Sigmoid colon (tissue), 4 donors: ENCODE data around the gene ANKRD13D.

Experiments
- EP300 ChIP-seq, 4 donors: sonication (generic); formaldehyde crosslinking; IDR thresholded peaks; one replicate each; pipeline ENCODE4 v1.6.1; 2017; ENCODE audit warnings: antibody characterized with exemption in 4 of 4
- POLR2AphosphoS5 ChIP-seq, 4 donors: sonication (generic); formaldehyde crosslinking; IDR thresholded peaks; one replicate each; pipeline ENCODE4 v1.6.1; 2017; ENCODE audit warnings: antibody characterized with exemption in 4 of 4
- TF ChIP-seq, protein P1 (sequence below), 4 experiments: fragments of 450-650 bp in 3 of 4; fragments of 200-600 bp in 1 of 4; IDR thresholded peaks; one replicate each; pipeline ENCODE4 v1.5.1; 2016 to 2019; ENCODE audit warnings: antibody characterized with exemption in 4 of 4, mild to moderate bottlenecking in 3 of 4, moderate library complexity in 2 of 4

DNA sequence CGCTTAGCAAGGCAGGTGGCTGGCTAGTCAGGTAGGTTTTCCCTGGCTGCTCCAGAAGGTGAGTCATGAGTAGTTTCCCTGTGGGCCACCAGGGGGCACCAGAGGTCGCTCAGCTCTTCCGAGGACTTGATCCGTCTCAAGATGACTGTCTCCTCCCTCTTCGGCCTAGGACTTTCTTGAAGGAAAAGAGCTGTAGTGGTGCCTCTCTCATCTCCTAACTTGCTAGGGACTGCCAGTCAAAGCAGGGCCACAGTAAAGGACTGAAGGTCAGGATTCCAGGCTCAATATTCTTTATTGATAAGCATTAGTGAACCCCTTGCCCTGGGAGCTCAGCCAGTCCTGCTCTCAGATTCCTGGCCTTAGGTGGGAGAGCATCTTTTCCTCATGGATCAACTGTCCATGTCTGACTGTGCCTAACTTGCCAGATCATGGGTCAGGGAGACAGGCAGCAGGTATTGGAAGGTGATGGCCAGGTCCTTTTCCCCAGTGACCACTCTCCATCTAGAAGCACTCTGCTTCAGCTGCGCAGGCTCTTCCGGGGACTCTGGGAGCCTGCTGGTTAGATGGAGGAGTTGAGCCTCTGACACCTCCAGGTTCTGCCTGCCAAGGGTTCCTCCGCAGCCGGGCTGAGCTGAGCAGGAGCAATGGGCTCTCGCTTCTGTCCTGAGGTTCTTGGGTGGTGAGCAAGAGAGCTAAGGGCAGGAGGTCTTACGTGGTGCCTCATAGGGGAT is 62.3 kb downstream of the ANKRD13D start:
- TF ChIP-seq EP300 (IDR thresholded peaks at IDR 0.05) (no peak), POLR2AphosphoS5 (IDR thresholded peaks at IDR 0.05) (no peak)
- TF ChIP-seq, protein P1, sequence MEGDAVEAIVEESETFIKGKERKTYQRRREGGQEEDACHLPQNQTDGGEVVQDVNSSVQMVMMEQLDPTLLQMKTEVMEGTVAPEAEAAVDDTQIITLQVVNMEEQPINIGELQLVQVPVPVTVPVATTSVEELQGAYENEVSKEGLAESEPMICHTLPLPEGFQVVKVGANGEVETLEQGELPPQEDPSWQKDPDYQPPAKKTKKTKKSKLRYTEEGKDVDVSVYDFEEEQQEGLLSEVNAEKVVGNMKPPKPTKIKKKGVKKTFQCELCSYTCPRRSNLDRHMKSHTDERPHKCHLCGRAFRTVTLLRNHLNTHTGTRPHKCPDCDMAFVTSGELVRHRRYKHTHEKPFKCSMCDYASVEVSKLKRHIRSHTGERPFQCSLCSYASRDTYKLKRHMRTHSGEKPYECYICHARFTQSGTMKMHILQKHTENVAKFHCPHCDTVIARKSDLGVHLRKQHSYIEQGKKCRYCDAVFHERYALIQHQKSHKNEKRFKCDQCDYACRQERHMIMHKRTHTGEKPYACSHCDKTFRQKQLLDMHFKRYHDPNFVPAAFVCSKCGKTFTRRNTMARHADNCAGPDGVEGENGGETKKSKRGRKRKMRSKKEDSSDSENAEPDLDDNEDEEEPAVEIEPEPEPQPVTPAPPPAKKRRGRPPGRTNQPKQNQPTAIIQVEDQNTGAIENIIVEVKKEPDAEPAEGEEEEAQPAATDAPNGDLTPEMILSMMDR (IDR thresholded peaks at IDR 0.05), result peak; percentile 82 to 95 (median 88)
